GM23338 (cell line): Measurements from ENCODE around the gene ARHGAP32. TPM values are rescaled to one million over a fixed set of nuclear protein-coding genes. Genes with fewer than 3 reads are reported as not detected.
A peak's percentile ranks its signal among the peaks of the same experiment; 100 is the strongest.

Experiments
- ATAC-seq: fragments of 200-7000 bp; cut with Tn5 transposase; 3 replicates; pipeline ENCODE4 v1.9.1; 2020
- DNase-seq: peaks from one replicate; pipeline ENCODE4 v3.0.0-alpha.2; 2015; ENCODE audit warnings: low spot score
- H2AFZ ChIP-seq: fragments of 200-600 bp; sonication (generic); 2 replicates; pipeline ENCODE4 v1.8.0; 2016; ENCODE audit warnings: antibody characterized with exemption, mild to moderate bottlenecking, moderate library complexity
- H3F3A ChIP-seq: fragments of 200-600 bp; sonication (generic); replicated peaks from 2 replicates; pipeline ENCODE4 v1.8.0; 2017; ENCODE audit warnings: antibody characterized with exemption, mixed run types, low read depth
- H3K27ac ChIP-seq: fragments of 200-600 bp; sonication (generic); 2 replicates; pipeline ENCODE4 v1.6.1; 2016; ENCODE audit warnings: low read depth
- H3K27me3 ChIP-seq: fragments of 200-600 bp; sonication (generic); 2 replicates; pipeline ENCODE4 v1.8.0; 2016; ENCODE audit warnings: mild to moderate bottlenecking, mixed run types, moderate library complexity; ENCODE audit not compliant: insufficient read depth
- H3K36me3 ChIP-seq: fragments of 200-600 bp; sonication (generic); 2 replicates; pipeline ENCODE4 v1.8.0; 2016; ENCODE audit warnings: mild to moderate bottlenecking; ENCODE audit not compliant: insufficient read depth
- H3K4me1 ChIP-seq: fragments of 200-600 bp; sonication (generic); 2 replicates; pipeline ENCODE4 v1.8.0; 2016; ENCODE audit warnings: mild to moderate bottlenecking, moderate library complexity; ENCODE audit not compliant: insufficient read depth
- H3K4me2 ChIP-seq: fragments of 200-600 bp; sonication (generic); 2 replicates; pipeline ENCODE4 v1.7.1; 2017; ENCODE audit warnings: mixed run types
- H3K4me3 ChIP-seq: fragments of 200-600 bp; sonication (generic); 2 replicates; pipeline ENCODE4 v1.6.1; 2016; ENCODE audit warnings: mixed run types
- H3K79me2 ChIP-seq: fragments of 200-600 bp; sonication (generic); replicated peaks from 2 replicates; pipeline ENCODE4 v1.8.0; 2017; ENCODE audit warnings: mild to moderate bottlenecking; ENCODE audit not compliant: insufficient read depth
- H3K9me2 ChIP-seq: fragments of 200-600 bp; sonication (generic); 2 replicates; pipeline ENCODE4 v1.8.0; 2017; ENCODE audit not compliant: insufficient read depth
- H4K20me1 ChIP-seq: fragments of 200-600 bp; sonication (generic); replicated peaks from 2 replicates; pipeline ENCODE4 v1.8.0; 2017; ENCODE audit warnings: mild to moderate bottlenecking; ENCODE audit not compliant: insufficient read depth
- H3K27ac Mint-ChIP-seq: 2 replicates; pipeline ENCODE4 v1.8.0; 2020; ENCODE audit warnings: inconsistent platforms, mild to moderate bottlenecking, moderate library complexity, mixed read lengths
- H3K27me3 Mint-ChIP-seq: 3 replicates; pipeline ENCODE4 v1.8.0; 2022; ENCODE audit warnings: low read depth, mild to moderate bottlenecking, moderate library complexity, mixed read lengths, inconsistent platforms; ENCODE audit not compliant: insufficient read depth, poor library complexity
- H3K36me3 Mint-ChIP-seq: 3 replicates; pipeline ENCODE4 v1.8.0; 2021; ENCODE audit warnings: low read depth, mild to moderate bottlenecking, inconsistent platforms, moderate library complexity, mixed read lengths
- H3K4me1 Mint-ChIP-seq: 3 replicates; pipeline ENCODE4 v1.8.0; 2020; ENCODE audit warnings: mild to moderate bottlenecking, inconsistent platforms, mixed read lengths
- H3K4me3 Mint-ChIP-seq: 3 replicates; pipeline ENCODE4 v1.8.0; 2021; ENCODE audit warnings: moderate library complexity, mild to moderate bottlenecking, inconsistent platforms, mixed read lengths
- H3K9me3 Mint-ChIP-seq: 3 replicates; pipeline ENCODE4 v1.8.0; 2020; ENCODE audit warnings: moderate library complexity, mild to moderate bottlenecking, inconsistent platforms, mixed read lengths
- ETS1 ChIP-seq: IDR thresholded peaks from 2 replicates; pipeline ENCODE4 v1.6.1; 2016; ENCODE audit warnings: antibody characterized with exemption
- NANOG ChIP-seq: IDR thresholded peaks from 2 replicates; pipeline ENCODE4 v1.6.1; 2016; ENCODE audit warnings: antibody characterized with exemption, borderline replicate concordance
- POLR2AphosphoS5 ChIP-seq: IDR thresholded peaks from 2 replicates; pipeline ENCODE4 v1.6.1; 2016; ENCODE audit warnings: antibody characterized with exemption, low read depth
- REST ChIP-seq: IDR thresholded peaks from one replicate; pipeline ENCODE4 v1.6.1; 2018; ENCODE audit warnings: antibody characterized with exemption; ENCODE audit not compliant: unreplicated experiment
- STAT1 ChIP-seq: IDR thresholded peaks from one replicate; pipeline ENCODE4 v1.6.1; 2016; ENCODE audit warnings: antibody characterized with exemption; ENCODE audit not compliant: unreplicated experiment
- ZNF462 ChIP-seq: fragments of 250-450 bp; sonication (Bioruptor Pico); IDR thresholded peaks from 2 replicates; pipeline ENCODE4 v1.5.0; 2020; ENCODE audit warnings: mild to moderate bottlenecking, moderate library complexity
- polyA plus RNA-seq: library from polyadenylated mRNA; unstranded; fragments of >200 nt; fragmentation: Nextera tagmentation; extraction: Ambion mirVana; gene quantifications from 2 replicates; pipeline ENCODE4 v1.2.1, GENCODE V29; 2016
- total RNA-seq: library from RNA; depleted of rRNA; stranded (reverse); fragments of >200 nt; shearing (Covaris generic); gene quantifications from 2 replicates; pipeline ENCODE4 v1.2.3, GENCODE V29; 2014

The ARHGAP32 gene
- total and polyA plus RNA-seq, 2 experiments from 2014 or later: 3.9 to 17.2 TPM

GRCh38 chr11:129209891-129210830, 18.0 kb upstream of the ARHGAP32 start:
- Histone ChIP-seq H3K9me2 (no peaks in the 10 kb centered on the region), H2AFZ (no peak overlapping the region), H3K79me2 (peaks cover 63% of the 10 kb centered on the region), H4K20me1 (no peaks in the 10 kb centered on the region), H3K4me1 (peaks cover 55% of the 10 kb centered on the region), H3F3A (no peaks in the 10 kb centered on the region), H3K27ac (peak overlapping the region; percentile 82), H3K4me2 (peak overlapping the region; percentile 72), H3K4me3 (peak overlapping the region; percentile 38), H3K36me3 (no peaks in the 10 kb centered on the region; the same call in 1 of the 2 replicates), H3K27me3 (no peaks in the 10 kb centered on the region)
- Mint-ChIP-seq H3K36me3 (peaks cover 10% of the 10 kb centered on the region; the same call in 2 of the 3 replicates), H3K27me3 (peaks cover 4% of the 10 kb centered on the region), H3K4me1 (peaks cover 56% of the 10 kb centered on the region), H3K4me3 (peak overlapping the region; percentile 25), H3K27ac (peak overlapping the region; percentile 77), H3K9me3 (peaks cover 8% of the 10 kb centered on the region; the same call in 2 of the 3 replicates)
- DNase-seq (no peak), ATAC-seq (no peak)
- TF ChIP-seq ETS1: no peak
- peak; percentile 76; the same call in 1 of the 2 replicates for TF ChIP-seq NANOG
- TF ChIP-seq REST: no peak
- TF ChIP-seq ZNF462 (CRISPR knock-in tag): no peak
- no peak for TF ChIP-seq STAT1
- no peak for TF ChIP-seq POLR2AphosphoS5
